Osteocyte (in vitro differentiated cells): Measurements from ENCODE around the gene DRC7. TPM values are rescaled to one million over a fixed set of nuclear protein-coding genes. Genes with fewer than 3 reads are reported as not detected.

Experiments used
- DNase-seq: peaks from one replicate; pipeline ENCODE4 v3.0.0; 2021; ENCODE audit warnings: mixed read lengths; ENCODE audit not compliant: unreplicated experiment; ENCODE audit errors: extremely low spot score
- H3K27ac Mint-ChIP-seq: one replicate; pipeline ENCODE4 v1.8.0; 2021; ENCODE audit warnings: mild to moderate bottlenecking, mixed read lengths; ENCODE audit not compliant: unreplicated experiment
- H3K27me3 Mint-ChIP-seq: one replicate; pipeline ENCODE4 v1.8.0; 2021; ENCODE audit warnings: mixed read lengths; ENCODE audit not compliant: unreplicated experiment
- H3K36me3 Mint-ChIP-seq: one replicate; pipeline ENCODE4 v1.8.0; 2021; ENCODE audit warnings: mixed read lengths; ENCODE audit not compliant: unreplicated experiment
- H3K4me1 Mint-ChIP-seq: one replicate; pipeline ENCODE4 v1.8.0; 2021; ENCODE audit warnings: mixed read lengths; ENCODE audit not compliant: unreplicated experiment
- H3K4me3 Mint-ChIP-seq: one replicate; pipeline ENCODE4 v1.8.0; 2021; ENCODE audit warnings: mild to moderate bottlenecking, moderate library complexity, mixed read lengths; ENCODE audit not compliant: unreplicated experiment
- H3K9me3 Mint-ChIP-seq: one replicate; pipeline ENCODE4 v1.8.0; 2021; ENCODE audit warnings: mixed read lengths; ENCODE audit not compliant: unreplicated experiment
- CTCF ChIP-seq: fragments of 200-600 bp; sonication (generic); IDR thresholded peaks from 2 replicates; pipeline ENCODE4 v1.5.0; 2021; ENCODE audit warnings: antibody characterized with exemption, mild to moderate bottlenecking, moderate library complexity
- total RNA-seq: library from RNA; stranded (reverse); gene quantifications from 2 replicates; pipeline ENCODE4 v1.2.1, GENCODE V29; 2021

Gene DRC7
- total RNA-seq, 1 donor from 2014 or later: not detected

GRCh38 chr16:57706717-57707116 is 12.1 kb downstream of the DRC7 start:
- TF ChIP-seq CTCF: no peak

GRCh38 chr16:57707331-57707730 is 12.7 kb downstream of the DRC7 start:
- Mint-ChIP-seq H3K4me1 (no peaks in the 10 kb centered on the region), H3K27me3 (peaks cover 49% of the 10 kb centered on the region), H3K27ac (no peak overlapping the region), H3K9me3 (no peaks in the 10 kb centered on the region), H3K4me3 (no peak overlapping the region), H3K36me3 (no peaks in the 10 kb centered on the region)
- TF ChIP-seq CTCF: no peak
- DNase-seq: no peak

More at GRCh38 chr16:57706717-57707116, 12.1 kb downstream of the DRC7 start:
- no peak overlapping the region for H3K4me3 Mint-ChIP-seq
- H3K27me3 Mint-ChIP-seq: peaks cover 45% of the 10 kb centered on the region
- no peaks in the 10 kb centered on the region for H3K36me3 Mint-ChIP-seq
- DNase-seq: no peak
- no peak overlapping the region for H3K27ac Mint-ChIP-seq
- no peaks in the 10 kb centered on the region for H3K4me1 Mint-ChIP-seq
- H3K9me3 Mint-ChIP-seq: no peaks in the 10 kb centered on the region

GRCh38 chr16:57708168-57708567 is 13.6 kb downstream of the DRC7 start:
- H3K36me3 Mint-ChIP-seq: no peaks in the 10 kb centered on the region
- no peak overlapping the region for H3K27ac Mint-ChIP-seq
- no peak for DNase-seq
- H3K4me1 Mint-ChIP-seq: no peaks in the 10 kb centered on the region
- no peak overlapping the region for H3K4me3 Mint-ChIP-seq
- no peak for TF ChIP-seq CTCF
- no peaks in the 10 kb centered on the region for H3K9me3 Mint-ChIP-seq
- H3K27me3 Mint-ChIP-seq: peaks cover 57% of the 10 kb centered on the region

- Mint-ChIP-seq H3K27ac (no peak overlapping the region), H3K4me3 (no peak overlapping the region), H3K9me3 (no peaks in the 10 kb centered on the region), H3K4me1 (no peaks in the 10 kb centered on the region), H3K36me3 (no peaks in the 10 kb centered on the region), H3K27me3 (peaks cover 72% of the 10 kb centered on the region)
- DNase-seq: no peak
- no peak for TF ChIP-seq CTCF
Measured at GRCh38 chr16:57709663-57710062, 15.1 kb downstream of the DRC7 start.

- TF ChIP-seq CTCF: no peak
- Mint-ChIP-seq H3K4me3 (no peak overlapping the region), H3K27ac (no peak overlapping the region), H3K9me3 (no peaks in the 10 kb centered on the region), H3K36me3 (no peaks in the 10 kb centered on the region), H3K4me1 (no peaks in the 10 kb centered on the region), H3K27me3 (peaks cover 83% of the 10 kb centered on the region)
- DNase-seq: no peak
Measured at GRCh38 chr16:57711346-57711745, 16.7 kb downstream of the DRC7 start.
